ENCODE results near the gene SLC16A5.
"Not testable (repeated sequence)": the region's sequence is repeated elsewhere in the genome, so short reads cannot be mapped to it uniquely, and the experiment has no call there.

Gene SLC16A5

DNA sequence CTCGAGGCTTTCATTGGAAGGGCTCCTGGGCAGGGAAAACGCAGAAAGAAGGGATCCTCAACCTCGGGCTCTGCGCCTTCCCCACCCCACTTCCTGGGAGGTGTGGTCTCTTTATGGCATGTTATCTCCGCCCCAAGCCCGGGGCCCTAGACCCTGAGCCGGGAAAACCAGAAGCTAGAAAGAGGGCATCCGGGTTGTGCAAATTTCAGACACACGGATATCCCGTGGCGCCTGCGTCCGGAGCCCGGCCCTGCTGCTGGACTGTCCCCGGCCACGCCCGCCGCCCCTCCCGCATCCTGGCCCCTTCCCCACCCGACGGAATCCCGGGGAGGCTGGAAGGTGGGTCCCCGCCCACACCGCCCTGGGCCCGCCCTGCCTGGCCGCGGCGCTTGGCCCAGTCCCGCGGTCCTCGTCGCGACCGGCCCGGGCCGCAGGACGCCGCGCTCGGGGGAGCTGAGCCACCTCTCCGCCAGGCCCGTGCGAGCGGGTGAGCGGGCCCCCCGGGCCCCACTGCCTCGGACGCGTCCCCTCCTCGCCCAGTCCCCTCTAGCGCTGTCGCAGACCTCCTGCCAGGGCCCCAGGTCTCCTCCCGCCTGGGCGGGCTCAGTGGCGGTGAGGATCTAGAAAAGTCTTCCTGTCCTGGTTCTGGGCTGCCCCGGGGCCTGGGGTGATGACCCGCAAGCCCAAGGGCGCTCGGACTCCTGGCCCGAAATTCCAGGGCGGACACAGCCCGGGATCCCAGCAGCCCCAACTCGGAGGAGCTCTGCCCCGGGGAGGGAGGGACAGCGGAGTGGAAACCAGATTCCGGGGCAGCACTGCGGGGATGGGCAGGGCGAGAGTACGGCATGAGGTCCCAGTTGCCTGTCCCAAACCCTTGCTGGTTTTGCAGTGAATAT lies at the start of gene SLC16A5:
SLC16A5 (plus strand) TSS at position 397 of the 896 bp plus-strand sequence. CDS start 5,683 bp downstream, outside the sequence.
- DNase-seq (ENCODE audit: low spot score), result no peak

- no peak for DNase-seq (ENCODE audit: low spot score)
These were observed 48.5 kb upstream of the SLC16A5 start for GRCh38 chr17:75039238-75039637.

DNA sequence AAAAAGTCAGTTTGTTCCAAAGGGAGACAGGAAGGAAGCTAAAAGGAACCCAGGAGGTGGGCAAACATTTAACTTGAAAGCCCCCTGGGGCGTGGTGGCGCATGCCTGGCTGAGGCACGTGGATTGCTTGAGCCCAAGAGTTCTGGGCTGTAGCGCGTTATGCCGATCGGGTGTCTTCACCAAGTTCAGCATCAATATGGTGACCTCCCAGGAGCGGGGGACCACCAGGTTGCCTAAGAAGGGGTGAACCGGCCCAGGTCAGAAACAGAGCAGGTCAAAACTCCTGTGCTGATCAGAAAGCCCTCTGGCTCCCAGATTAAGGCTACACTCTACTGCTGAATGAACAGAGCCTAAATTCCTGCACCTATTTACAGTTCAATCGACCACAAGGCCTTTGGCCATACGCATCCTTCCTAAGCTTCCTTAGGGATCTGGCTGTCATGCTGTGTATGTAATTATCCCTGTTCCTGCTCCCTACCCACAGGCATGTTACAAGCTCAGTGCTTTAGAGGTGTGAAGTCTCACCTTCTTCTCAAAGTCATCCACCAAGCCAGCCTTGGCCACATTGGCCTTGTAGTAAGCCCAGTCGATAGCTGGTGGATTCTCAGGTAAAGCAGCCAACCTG lies 46.0 kb upstream of the SLC16A5 start:
- no peak for DNase-seq (ENCODE audit: low spot score)

DNA sequence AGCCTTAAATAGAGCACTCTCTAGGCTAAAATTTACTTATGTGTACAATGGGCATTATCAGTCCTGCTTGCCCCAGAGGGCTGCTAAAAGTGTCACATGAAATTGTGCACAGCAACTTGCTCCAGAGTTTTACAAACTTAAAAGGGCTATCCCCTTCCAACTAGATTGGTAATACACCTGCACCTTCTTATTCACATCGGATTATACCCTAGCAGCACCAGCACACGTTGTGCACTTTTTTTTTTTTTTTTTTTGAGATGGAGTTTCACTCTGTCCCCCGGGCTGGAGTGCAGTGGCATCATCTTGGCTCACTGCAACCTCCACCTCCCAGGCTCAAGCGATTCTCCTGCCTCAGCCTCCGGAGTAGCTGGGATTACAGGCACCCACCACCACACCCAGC lies 44.0 kb upstream of the SLC16A5 start:
- not testable (repeated sequence) for DNase-seq (ENCODE audit: low spot score)

DNA sequence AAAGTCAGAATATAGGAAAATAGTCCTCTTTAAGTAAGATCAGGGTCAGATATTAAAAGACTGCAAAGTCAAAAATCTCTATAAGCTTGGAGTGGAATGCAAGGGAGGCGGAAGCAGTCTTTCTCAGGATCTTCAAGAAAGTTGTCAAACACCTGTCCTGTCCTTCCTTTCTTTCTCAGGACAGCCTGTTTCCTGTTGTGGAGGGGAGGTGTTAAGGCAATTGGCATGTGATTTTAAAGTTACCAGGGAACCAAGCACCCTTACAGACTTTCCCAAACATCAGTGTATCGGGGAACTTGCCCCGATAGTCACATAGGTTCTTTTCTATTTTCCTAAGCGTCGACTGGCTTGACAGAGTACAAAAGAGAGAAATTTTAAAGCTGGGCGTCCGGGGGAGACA lies 43.0 kb upstream of the SLC16A5 start:
- no peak for DNase-seq (ENCODE audit: low spot score)

DNA sequence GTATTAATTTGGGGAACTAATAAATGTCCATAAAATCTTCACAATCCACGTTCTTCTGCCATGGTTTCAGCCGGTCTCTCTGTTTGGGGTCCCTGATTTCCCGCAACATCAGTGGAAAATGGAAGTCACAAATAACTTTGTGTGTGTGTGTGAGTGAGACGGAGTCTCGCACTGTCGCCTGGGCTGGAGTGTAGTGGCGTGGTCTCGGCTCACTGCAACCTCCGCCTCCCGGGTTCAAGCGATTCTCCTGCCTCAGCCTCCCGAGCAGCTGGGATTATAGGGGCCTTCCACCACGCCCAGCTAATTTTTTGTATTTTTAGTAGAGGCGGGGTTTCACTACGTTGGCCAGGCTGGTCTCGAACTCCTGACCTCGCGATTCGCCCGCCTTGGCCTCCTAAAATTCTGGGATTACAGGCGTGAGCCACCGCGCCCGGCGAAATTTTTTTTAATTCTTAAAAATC lies 41.8 kb upstream of the SLC16A5 start:
- DNase-seq (ENCODE audit: low spot score), result not testable (repeated sequence)

DNA sequence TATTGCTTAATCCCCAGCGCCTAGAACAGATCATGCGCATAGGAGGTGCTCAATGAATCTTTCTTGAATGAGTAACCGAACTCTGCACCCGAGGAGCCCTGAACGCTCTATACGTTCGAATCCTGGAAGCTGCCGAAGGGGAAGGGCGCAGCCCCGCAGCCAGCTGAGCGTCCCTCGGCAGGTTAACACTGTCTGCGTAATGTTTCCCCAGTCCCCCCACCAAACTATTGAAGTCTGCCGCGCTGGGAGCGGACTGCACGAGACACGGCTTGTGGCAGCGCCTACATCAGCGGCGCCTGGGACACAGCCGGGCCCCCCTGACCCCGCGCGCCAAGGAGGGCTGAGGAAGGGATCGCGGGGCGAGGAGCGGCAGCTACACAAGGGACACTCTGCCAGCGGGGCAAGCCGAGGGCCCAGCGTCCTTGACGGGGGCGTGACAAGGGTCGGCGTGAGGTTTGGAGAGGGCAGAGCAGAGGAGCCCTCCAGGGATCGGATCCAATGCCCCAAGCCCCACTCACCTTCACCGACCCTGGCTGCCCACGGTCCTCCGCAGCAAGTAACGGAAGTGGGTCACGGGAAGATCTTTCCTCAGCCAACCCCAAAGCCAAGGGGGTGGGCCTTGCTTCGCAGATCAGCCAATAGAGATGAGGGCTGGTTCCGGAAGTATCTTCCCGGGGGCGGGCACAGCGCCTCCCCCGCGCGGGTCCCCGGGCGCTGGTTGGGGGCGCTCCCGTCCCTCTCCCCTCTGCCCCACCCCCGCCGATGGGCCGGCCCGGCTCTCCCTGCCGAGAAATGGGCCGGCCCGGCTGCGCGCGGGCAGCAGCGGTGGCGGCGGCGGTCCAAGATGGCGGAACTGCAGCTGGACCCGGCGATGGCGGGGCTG lies 41.1 kb upstream of the SLC16A5 start, which contains the start of the genes ATP5PD and KCTD2:
ATP5PD (minus strand) TSS at position 563 of the 883 bp plus-strand sequence. CDS start 4,319 bp downstream, outside the sequence.
KCTD2 (plus strand) TSS at position 819 of the 883 bp plus-strand sequence; CDS start at position 845, 26 bp downstream.
- DNase-seq (ENCODE audit: low spot score), result peak; percentile 94

GRCh38 chr17:75047398-75048098 lies 40.2 kb upstream of the SLC16A5 start:
- DNase-seq (ENCODE audit: low spot score), result peak; percentile 36

DNA sequence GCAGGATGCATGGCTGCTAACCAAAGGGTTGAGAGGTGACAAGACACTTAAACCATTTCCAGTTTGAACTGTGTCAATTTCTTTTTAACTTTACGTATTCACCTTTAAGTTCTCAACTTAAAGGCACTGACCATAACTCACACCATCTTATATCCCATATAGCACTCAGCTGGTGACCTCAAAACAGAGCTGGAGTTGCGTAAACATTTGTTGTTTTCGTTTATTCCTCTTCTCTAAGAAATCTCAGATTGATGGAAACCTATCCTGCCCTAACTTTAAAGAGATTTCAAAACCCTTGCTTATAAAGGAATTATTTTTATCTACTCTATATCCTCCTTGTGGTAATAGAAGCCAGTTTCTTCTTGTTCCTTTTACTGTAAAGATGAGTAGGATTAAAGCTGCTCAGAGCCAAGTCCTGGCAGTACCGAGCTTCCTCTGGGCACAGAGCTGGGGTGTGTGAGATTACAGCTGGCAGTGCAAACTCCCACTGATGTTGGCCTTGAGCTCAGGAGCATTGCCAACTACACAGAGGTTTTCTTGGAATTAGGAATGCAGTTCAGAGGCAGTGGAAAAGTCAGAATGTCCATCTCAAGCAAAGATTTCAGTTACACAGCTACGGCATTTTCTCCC lies 39.4 kb upstream of the SLC16A5 start:
- DNase-seq (ENCODE audit: low spot score), result no peak

- DNase-seq (ENCODE audit: low spot score), result no peak
These were observed 38.7 kb upstream of the SLC16A5 start for GRCh38 chr17:75049057-75049456.

- DNase-seq (ENCODE audit: low spot score), result no peak
These were observed 38.0 kb upstream of the SLC16A5 start for GRCh38 chr17:75049706-75050105.

GRCh38 chr17:75051941-75052340 lies 35.8 kb upstream of the SLC16A5 start:
- DNase-seq (ENCODE audit: low spot score), result no peak

DNA sequence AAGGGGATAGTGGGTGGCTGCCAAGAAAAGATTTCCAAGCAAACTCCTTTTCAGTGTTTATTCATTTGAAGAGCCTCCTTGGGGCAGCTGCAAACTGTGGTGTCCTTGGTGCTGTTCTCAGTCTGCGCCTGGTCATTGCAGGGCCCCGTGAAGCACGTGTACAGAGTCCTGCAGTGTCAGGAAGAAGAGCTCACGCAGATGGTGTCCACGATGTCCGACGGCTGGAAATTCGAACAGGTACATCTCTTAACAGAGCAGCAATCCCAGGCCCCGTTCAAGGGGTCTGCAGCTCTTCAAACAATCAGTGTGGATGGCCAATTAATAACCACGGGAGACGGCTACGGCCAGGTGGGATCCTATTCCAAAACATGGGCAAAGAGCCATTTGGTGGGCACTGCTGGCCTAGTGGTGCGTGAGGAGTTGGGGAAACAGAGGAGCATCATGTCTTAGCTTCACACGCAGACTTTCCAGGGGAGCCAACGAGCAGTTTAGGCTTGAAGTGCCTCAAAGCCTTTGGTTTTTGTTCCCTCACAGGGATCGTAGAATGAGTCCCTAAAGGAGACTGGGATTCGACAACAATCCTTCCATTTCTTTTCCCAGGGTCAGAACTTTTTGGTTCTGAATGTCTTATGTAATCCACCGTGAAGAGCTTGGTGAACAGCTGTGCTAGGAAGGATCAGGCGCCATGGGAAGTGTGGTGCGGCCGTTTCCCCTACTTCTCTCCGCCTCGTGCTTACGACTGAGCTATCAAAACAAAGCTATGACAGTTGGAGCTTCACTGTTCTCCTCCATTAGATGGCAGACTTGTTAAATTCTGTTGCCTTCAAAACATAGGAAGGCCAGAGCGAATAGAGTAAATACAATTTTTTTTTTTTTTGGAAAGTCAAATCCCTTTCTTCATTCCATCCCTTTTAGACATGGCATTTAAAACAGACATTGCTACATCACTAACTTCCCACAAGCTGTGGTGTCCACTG lies 28.1 kb upstream of the SLC16A5 start:
- peak; percentile 49 for DNase-seq (ENCODE audit: low spot score)

DNA sequence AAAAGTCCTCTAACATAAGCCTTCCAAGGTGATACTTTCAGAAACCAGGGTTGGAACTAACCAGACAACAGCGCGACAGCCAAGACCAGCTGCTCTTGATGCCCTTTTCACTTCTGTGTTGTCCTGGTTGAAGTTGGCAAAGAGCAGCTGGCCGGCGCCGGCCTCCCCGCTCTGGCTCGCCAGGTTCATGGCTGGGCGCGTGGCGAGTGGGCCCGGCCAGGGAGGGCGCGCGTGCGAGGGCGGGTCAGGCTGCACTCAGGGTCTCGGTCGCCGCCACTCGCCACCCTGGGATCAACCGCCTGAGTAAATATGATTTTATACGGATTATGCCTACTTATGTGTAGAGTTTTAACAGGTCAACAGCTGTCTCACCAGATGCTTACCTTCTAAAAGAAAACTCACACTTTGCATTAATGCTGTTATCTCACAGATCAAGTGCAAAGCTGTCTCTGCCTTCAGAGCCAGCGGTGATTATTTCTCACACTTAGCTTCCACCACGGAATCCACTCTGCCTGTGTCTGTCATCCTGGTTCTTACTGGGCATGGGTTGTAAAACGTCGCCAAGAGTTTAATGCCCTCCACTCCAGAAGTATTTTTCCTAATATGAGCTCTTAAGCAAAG lies 27.2 kb upstream of the SLC16A5 start:
- DNase-seq (ENCODE audit: low spot score), result no peak

GRCh38 chr17:75061055-75061438 lies 26.7 kb upstream of the SLC16A5 start:
- DNase-seq (ENCODE audit: low spot score), result no peak

GRCh38 chr17:75061618-75062017 lies 26.1 kb upstream of the SLC16A5 start:
- no peak for DNase-seq (ENCODE audit: low spot score)

- no peak for DNase-seq (ENCODE audit: low spot score)
These were observed 24.6 kb upstream of the SLC16A5 start for GRCh38 chr17:75063201-75063600.

GRCh38 chr17:75063626-75064025 lies 24.1 kb upstream of the SLC16A5 start:
- DNase-seq (ENCODE audit: low spot score), result no peak

DNA sequence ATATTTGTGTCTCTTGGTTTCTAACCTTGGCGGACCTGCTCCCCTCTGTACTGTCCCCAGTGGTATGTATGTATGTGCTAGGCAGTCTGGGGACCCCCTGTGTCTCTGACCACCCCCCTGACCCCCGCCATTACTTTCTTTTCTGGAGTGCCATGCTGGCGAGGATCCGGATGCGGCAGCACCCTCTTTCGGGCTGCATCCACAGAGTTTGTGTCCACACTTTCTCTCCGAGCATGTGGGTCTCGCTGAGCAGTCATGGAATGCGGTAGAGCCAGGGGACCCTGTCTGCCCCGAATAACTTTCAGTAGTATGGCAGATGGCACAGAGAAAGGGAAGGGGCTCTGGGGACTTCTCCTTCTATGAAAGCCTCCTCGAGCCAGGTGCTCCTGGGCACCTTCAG lies 23.7 kb upstream of the SLC16A5 start:
- DNase-seq (ENCODE audit: low spot score), result no peak

All from hematopoietic multipotent progenitor cell treated with erythropoietin and hydrocortisone succinate and interleukin-3 and kit ligand, for 17 days (in vitro differentiated cells).